HG03521 (cell line): Measurements from ENCODE around the gene RRH.
"Not testable (repeated sequence)": the region's sequence is repeated elsewhere in the genome, so short reads cannot be mapped to it uniquely, and the experiment has no call there.

Experiments used
- ATAC-seq: cut with Tn5 transposase; IDR thresholded peaks from one replicate; pipeline ENCODE4 v1.9.1; 2021; ENCODE audit warnings: mild to moderate bottlenecking, moderate library complexity; ENCODE audit not compliant: unreplicated experiment

RRH gene

GRCh38 chr4:109827672-109828071 lies at the start of gene RRH:
TSS of gene RRH (plus strand) at chr4:109827972. CDS start at chr4:109828028, 56 bp downstream.
- no peak for ATAC-seq

GRCh38 chr4:109782092-109782491 lies 45.7 kb upstream of the RRH start:
- not testable (repeated sequence) for ATAC-seq

GRCh38 chr4:109786846-109787245 lies 40.9 kb upstream of the RRH start:
- ATAC-seq = no peak

GRCh38 chr4:109787807-109788206 lies 40.0 kb upstream of the RRH start:
- no peak for ATAC-seq

GRCh38 chr4:109795059-109795458 lies 32.7 kb upstream of the RRH start:
- ATAC-seq = no peak

GRCh38 chr4:109798866-109799265 lies 28.9 kb upstream of the RRH start:
- no peak for ATAC-seq

GRCh38 chr4:109801099-109801789 lies 26.5 kb upstream of the RRH start:
- ATAC-seq = no peak

GRCh38 chr4:109801895-109802319 lies 25.9 kb upstream of the RRH start, which contains the start of gene CFI:
TSS of gene CFI (minus strand) at chr4:109801999. CDS start at chr4:109801971, 28 bp downstream.
- no peak for ATAC-seq

GRCh38 chr4:109803924-109804571 lies 23.7 kb upstream of the RRH start:
- ATAC-seq = peak; percentile 64

- no peak for ATAC-seq
Measured at GRCh38 chr4:109809655-109810054, 18.1 kb upstream of the RRH start.

- ATAC-seq = no peak
Measured at GRCh38 chr4:109810552-109811387, 17.0 kb upstream of the RRH start.

- ATAC-seq = no peak
Measured at GRCh38 chr4:109811707-109812106, 16.1 kb upstream of the RRH start.

- ATAC-seq = peak; percentile 99
Measured at GRCh38 chr4:109815151-109816081, 12.4 kb upstream of the RRH start, which contains the start of gene GAR1. TSS of gene GAR1 (plus strand) at chr4:109815762. CDS start at chr4:109816165, 403 bp downstream.

GRCh38 chr4:109816082-109816442 lies 11.7 kb upstream of the RRH start:
- no peak for ATAC-seq

- no peak for ATAC-seq
Measured at GRCh38 chr4:109816894-109817293, 10.9 kb upstream of the RRH start.

GRCh38 chr4:109818268-109818667 lies 9.5 kb upstream of the RRH start:
- ATAC-seq = no peak

- ATAC-seq = no peak
Measured at GRCh38 chr4:109820563-109820962, 7.2 kb upstream of the RRH start.

- ATAC-seq = no peak
Measured at GRCh38 chr4:109821185-109821584, 6.6 kb upstream of the RRH start.

GRCh38 chr4:109826719-109827118 lies 1.1 kb upstream of the RRH start:
- ATAC-seq = no peak

GRCh38 chr4:109833756-109834155 lies 6.0 kb downstream of the RRH start:
- no peak for ATAC-seq
